GM18520 (cell line): ENCODE measurements around the gene GPRC5A.

Source experiments
- ATAC-seq: cut with Tn5 transposase; IDR thresholded peaks from one replicate; pipeline ENCODE4 v1.9.1; 2021; ENCODE audit not compliant: unreplicated experiment

Gene GPRC5A

DNA sequence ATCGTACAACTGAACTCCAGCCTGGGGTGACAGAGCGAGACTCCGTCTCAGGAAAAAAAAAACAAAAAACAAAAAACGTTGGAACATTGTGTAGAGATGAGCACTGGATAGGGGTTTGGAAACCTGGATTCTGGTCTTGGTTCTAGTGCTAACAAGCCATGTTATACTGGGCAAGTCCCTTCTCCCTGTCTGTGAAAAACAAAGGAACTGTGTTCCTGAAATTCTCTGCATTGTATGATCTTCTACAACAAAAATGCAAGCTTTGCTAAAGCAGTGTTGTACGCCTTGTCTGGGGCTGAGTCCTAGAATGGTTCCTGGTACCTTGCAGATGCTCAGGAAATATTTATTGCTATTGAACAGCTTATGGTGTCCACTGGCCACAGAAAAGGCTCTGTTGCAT lies 47.2 kb downstream of the GPRC5A start:
- ATAC-seq, result no peak

DNA sequence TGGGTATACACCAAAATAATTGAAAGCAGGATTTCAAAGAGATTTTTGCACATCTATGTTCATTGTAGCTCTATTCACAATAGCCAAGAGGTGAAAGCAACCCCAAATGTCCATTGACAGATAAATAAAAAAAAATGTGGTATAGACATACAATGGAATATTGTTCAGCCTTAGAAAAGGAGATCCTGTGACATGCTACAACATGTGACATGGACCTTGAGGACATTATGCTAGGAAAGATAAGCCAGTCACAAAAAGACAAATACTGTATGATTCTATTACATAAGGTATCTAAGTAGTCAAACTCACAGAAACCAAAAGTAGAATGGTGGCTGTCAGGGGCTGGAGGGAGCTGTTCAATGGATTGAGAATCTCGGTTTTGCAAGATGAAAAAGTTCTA lies 48.5 kb downstream of the GPRC5A start:
- no peak for ATAC-seq

DNA sequence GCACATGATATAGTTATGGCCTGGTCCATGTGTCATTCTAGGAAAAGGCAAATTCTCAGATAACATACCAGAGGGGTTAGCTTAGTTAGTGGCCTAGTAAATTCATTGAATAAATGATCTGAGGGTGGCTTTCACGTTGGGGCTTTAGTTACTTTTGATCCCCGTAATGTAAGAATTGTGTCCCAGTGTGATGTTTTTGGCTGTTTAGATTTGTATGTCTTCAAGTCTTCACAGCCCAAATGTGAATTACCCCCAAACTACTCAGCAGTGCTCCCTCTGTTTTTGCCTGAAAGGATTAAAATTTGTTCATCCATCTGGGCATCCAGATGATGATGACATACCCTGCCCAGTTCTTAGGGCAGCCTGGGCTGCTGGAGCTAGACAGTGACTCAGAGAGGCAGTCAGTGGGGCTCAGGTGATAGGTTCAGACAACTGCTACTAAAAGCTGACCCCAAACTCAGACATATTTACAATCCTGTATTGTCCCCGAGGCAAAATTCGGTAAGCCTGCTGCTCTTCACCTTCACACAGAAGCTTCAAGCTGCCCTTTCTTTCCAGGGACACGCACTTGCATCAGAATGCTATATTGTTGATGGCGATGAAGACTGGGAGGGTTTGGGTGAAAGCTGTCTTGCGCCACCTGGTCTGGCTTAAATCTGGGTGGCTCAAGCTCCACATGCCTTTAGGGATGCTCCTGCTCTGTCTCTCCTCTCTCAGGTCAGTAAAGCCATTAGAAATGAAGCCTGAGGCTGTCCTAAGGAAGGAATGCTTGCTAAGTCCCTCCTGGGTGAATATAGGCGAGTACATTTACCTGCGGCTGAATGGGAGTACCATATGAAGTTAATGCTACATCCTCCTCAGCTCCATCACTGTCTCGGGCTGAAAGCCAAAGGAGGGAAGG lies 50.3 kb downstream of the GPRC5A start:
- ATAC-seq, result no peak

- no peak for ATAC-seq
These were observed 52.4 kb downstream of the GPRC5A start for GRCh38 chr12:12943586-12944260.

GRCh38 chr12:12945591-12945990 lies 54.2 kb downstream of the GPRC5A start:
- no peak for ATAC-seq

DNA sequence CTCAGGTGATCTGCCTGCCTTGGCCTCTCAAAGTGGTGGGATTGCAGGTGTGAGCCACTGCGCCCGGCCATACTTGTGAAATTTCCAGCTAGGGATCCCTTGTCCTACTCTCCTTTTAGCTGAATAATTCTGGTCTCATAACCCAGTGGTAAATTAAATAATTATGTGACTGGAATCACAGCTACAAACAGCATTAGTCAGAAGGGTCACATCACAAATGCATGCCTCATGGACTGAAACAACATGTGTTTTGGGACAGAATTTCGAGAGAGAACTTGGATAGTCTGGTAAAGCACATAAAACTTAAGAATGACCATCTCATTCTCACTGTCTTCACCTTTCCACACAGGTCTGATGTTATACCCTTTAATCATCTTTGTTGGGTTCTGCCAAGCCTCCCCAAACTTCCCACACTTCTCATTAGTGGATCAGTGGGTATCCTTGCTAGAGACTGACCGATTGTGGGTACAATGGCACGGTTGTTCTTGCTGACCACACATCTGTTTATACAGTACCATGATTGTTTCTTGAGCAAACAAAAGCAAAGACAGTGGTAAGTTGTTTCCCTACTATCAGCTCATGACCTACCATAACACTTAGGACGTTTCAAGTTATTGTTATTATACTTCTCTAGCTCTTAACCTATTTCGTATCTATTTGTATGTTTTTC lies 55.5 kb downstream of the GPRC5A start:
- ATAC-seq, result no peak

DNA sequence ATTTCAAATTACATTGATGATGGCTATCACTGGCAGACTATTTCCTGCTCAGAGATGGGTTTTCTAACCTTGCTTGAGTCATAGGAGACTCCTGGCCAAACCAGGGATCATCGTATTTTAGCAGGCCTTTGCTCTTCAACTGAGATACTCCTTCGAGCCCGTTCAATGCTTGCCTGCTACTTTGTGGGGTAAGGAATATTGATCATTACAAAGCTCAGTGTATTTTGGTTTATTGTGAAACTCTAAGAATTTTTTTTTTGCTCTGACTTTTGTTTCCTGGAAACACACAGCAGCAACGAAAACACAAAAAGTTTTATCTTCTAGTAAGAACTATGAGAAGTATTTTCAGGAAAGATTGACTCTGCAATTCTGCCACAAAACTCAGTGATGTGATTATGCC lies 56.5 kb downstream of the GPRC5A start:
- ATAC-seq, result no peak

GRCh38 chr12:12951504-12951903 lies 60.1 kb downstream of the GPRC5A start:
- no peak for ATAC-seq

- ATAC-seq, result no peak
These were observed 60.7 kb downstream of the GPRC5A start, which contains the start of gene GPRC5D for GRCh38 chr12:12952036-12952435. Gene GPRC5D, minus strand, starts transcription at chr12:12952170. Its CDS starts 1,786 bp downstream, at chr12:12950384.

GRCh38 chr12:12954356-12954755 lies 63.0 kb downstream of the GPRC5A start:
- no peak for ATAC-seq

- no peak for ATAC-seq
These were observed 63.7 kb downstream of the GPRC5A start for GRCh38 chr12:12954878-12955625.

- ATAC-seq, result no peak
These were observed 67.5 kb downstream of the GPRC5A start for GRCh38 chr12:12958886-12959285.

- ATAC-seq, result no peak
These were observed 69.4 kb downstream of the GPRC5A start for GRCh38 chr12:12960639-12961209.

- no peak for ATAC-seq
These were observed 72.9 kb downstream of the GPRC5A start for GRCh38 chr12:12964255-12964654.

- no peak for ATAC-seq
These were observed 74.5 kb downstream of the GPRC5A start for GRCh38 chr12:12965836-12966235.
